Measurements from ENCODE around the gene ENPP3. TPM values are rescaled to one million over a fixed set of nuclear protein-coding genes. Genes with fewer than 3 reads are reported as not detected.

Gene ENPP3
- total and polyA plus RNA-seq, 12 donors, result 0.07 to 0.33 (median 0.15) TPM; not detected in 3

GRCh38 chr6:131739136-131739535 is 102.0 kb downstream of the ENPP3 start:
- WGBS, 2 donors, result 62 to 79% methylated on average over 5 of the region's 5 CpGs
- Histone ChIP-seq H3K36me3 (no peaks in the 10 kb centered on the region), H3K4me1 (no peaks in the 10 kb centered on the region), H3K27ac (no peak overlapping the region), H3K4me3 (no peak overlapping the region), H3K9me3 (no peaks in the 10 kb centered on the region), H3K27me3 (no peaks in the 10 kb centered on the region)
- intact Hi-C loops (cut with DNase I), result no loop called here
- no peak for TF ChIP-seq CTCF (IDR thresholded peaks at IDR 0.05)
- no peak for DNase-seq
- ATAC-seq, result no peak

GRCh38 chr6:131740161-131740560 is 103.1 kb downstream of the ENPP3 start:
- DNase-seq, result no peak
- no peaks in the 10 kb centered on the region for H3K27me3 ChIP-seq
- H3K4me3 ChIP-seq, result no peak overlapping the region
- no peak for TF ChIP-seq CTCF (IDR thresholded peaks at IDR 0.05)
- no peaks in the 10 kb centered on the region for H3K36me3 ChIP-seq
- H3K27ac ChIP-seq, result no peak overlapping the region
- no peaks in the 10 kb centered on the region for H3K9me3 ChIP-seq
- H3K4me1 ChIP-seq, result no peaks in the 10 kb centered on the region
- intact Hi-C loops (cut with DNase I), result no loop called here
- no peak for ATAC-seq
- 82 to 85% methylated on average over 4 of the region's 4 CpGs for WGBS, 2 donors

GRCh38 chr6:131741688-131742393 is 104.7 kb downstream of the ENPP3 start:
- DNase-seq (no peak), ATAC-seq (no peak)
- H3K4me1 ChIP-seq, result no peaks in the 10 kb centered on the region
- no peak for TF ChIP-seq CTCF (IDR thresholded peaks at IDR 0.05)
- H3K27ac ChIP-seq, result no peak overlapping the region
- H3K9me3 ChIP-seq, result no peaks in the 10 kb centered on the region
- WGBS, 2 donors, result 71 to 72% methylated on average over 3 of the region's 3 CpGs
- no peaks in the 10 kb centered on the region for H3K36me3 ChIP-seq
- no peak overlapping the region for H3K4me3 ChIP-seq
- intact Hi-C loops (cut with DNase I), result no loop called here
- no peaks in the 10 kb centered on the region for H3K27me3 ChIP-seq

- TF ChIP-seq CTCF (IDR thresholded peaks at IDR 0.05), result no peak
- intact Hi-C loops (cut with DNase I), result no loop called here
- H3K27ac ChIP-seq, result no peak overlapping the region
- no peak for DNase-seq
- H3K9me3 ChIP-seq, result no peaks in the 10 kb centered on the region
- H3K27me3 ChIP-seq, result no peaks in the 10 kb centered on the region
- WGBS, 2 donors, result 58 to 62% methylated on average over 6 of the region's 6 CpGs
- no peak for ATAC-seq
- H3K36me3 ChIP-seq, result no peaks in the 10 kb centered on the region
- no peaks in the 10 kb centered on the region for H3K4me1 ChIP-seq
- H3K4me3 ChIP-seq, result no peak overlapping the region
These were observed 107.6 kb downstream of the ENPP3 start for GRCh38 chr6:131744432-131745287.
